ENCODE data around the gene MRPS14.

Gene MRPS14

DNA sequence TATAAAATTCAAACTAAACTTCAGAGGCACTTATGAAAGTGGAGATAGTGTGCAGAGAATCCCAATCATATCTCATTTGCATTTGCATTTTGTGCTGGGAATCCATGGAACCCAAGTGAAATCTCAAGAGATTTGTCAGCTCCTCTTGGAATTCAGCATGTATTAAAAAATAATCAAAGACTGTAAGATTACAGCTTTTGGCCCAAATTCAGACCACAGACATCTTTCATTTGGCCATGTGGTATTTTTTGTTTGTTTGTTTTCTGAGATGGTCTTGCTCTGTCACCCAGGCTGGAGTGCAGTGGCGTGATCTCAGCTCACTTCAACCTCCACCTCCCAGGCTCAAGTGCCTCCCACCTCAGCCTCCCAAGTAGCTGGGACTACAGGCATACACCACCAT lies 27.3 kb downstream of the MRPS14 start:
- TF ChIP-seq, protein P1, sequence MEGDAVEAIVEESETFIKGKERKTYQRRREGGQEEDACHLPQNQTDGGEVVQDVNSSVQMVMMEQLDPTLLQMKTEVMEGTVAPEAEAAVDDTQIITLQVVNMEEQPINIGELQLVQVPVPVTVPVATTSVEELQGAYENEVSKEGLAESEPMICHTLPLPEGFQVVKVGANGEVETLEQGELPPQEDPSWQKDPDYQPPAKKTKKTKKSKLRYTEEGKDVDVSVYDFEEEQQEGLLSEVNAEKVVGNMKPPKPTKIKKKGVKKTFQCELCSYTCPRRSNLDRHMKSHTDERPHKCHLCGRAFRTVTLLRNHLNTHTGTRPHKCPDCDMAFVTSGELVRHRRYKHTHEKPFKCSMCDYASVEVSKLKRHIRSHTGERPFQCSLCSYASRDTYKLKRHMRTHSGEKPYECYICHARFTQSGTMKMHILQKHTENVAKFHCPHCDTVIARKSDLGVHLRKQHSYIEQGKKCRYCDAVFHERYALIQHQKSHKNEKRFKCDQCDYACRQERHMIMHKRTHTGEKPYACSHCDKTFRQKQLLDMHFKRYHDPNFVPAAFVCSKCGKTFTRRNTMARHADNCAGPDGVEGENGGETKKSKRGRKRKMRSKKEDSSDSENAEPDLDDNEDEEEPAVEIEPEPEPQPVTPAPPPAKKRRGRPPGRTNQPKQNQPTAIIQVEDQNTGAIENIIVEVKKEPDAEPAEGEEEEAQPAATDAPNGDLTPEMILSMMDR (IDR thresholded peaks at IDR 0.05; ENCODE audit: borderline replicate concordance, insufficient read depth, low read depth, low read length), result no peak
- H3K4me3 ChIP-seq (ENCODE audit: low read depth, low read length), result no peak overlapping the region

DNA sequence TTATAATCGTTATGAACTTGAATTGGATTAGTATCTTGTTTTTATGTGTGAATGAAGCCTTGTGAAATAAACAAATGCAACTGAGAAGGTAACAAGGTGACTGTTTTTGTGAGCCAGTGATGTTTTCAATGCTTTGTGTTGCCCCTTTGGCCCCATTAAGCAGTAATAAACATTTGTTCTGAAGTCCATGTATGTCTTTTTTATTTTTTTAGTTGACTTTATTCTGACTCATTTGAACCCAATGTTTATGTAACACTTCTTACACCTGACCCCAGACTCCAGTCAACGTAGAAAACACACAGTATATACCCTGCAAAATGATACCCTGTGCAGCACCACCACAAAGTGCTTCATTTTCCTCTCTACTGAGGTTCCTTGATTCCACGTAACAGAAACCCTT lies 28.1 kb downstream of the MRPS14 start:
- TF ChIP-seq, protein P1 (IDR thresholded peaks at IDR 0.05; ENCODE audit: borderline replicate concordance, insufficient read depth, low read depth, low read length), result no peak
- no peak overlapping the region for H3K4me3 ChIP-seq (ENCODE audit: low read depth, low read length)

DNA sequence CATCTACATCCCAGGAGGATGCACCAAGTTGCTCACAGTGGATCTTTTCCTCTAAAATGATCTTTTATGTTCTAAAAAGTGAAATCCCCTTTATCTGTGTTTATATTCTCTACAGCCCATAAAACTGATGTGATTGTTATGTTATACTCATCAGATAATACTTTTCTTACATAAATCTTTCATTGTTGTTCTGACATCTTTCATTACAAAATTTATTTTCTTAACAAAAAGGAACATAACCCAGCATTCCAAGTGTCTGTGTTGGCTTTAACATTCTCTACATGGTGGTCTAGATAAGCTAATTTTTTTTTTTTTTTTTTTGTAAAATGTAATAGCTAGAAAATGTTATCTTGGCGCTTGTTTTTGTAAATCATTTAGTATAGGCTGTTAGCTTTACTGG lies 31.8 kb downstream of the MRPS14 start:
- no peak overlapping the region for H3K4me3 ChIP-seq (ENCODE audit: low read depth, low read length)
- TF ChIP-seq, protein P1 (IDR thresholded peaks at IDR 0.05; ENCODE audit: borderline replicate concordance, insufficient read depth, low read depth, low read length), result no peak

DNA sequence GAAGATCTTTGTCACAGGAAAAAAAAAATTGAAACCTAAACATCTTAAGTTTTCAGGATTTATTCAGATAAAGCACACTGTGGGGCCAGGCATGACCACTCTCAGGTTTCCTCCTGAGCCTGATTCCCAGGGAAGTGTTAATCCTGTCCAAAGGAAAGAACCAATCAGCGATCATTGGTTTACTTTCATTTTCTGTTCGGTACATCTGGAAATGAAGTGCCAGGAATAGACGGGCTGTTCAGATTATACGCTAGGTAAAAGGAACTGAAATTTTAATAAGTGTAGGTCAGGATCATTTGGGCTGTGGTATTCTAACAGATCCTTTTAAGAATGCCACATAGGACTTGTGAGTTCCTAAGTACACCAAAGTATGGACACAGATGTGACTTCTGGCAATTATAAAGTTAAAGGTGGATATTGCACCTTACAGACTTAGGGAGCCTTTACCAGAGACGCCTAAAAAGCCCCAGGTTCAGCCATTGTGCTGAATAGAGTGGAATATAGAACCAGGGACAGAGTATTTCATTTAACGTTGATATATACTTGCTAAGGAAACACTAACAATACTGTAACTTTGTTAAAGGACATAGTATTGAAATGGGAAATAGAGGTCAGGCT lies 32.7 kb downstream of the MRPS14 start:
- no peak overlapping the region for H3K4me3 ChIP-seq (ENCODE audit: low read depth, low read length)

DNA sequence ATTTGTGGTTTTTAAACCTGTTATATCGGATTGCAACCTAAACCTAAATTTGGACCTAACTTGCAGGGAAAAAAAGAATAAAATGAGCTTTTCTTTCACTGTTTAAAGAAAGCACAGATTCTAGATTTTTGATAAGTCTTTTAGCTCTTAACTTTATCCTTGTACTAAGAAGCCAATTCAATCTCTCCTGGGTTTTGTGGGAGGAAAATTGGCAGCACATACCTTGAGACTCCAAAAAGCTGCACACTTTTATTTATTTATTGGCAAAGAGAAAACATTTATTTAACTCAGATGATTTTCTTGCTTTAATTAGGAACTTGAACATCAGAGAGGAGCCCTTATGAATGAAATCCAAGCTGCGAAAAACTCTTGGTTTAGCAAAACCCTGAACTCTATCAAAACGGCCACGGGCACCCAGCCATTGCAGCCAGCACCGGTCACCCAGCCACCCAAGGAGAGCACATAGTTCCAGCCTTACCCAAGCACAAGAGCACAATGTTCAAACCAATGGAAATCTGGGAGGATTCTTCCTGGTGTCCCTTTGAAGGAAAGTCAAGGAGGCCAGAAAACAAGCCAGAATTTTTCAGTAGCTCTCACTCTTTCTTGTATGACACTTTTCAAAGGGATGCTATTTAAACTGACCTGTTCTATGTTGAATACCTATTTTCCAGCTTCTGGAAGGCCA lies 33.5 kb downstream of the MRPS14 start:
- TF ChIP-seq, protein P1 (IDR thresholded peaks at IDR 0.05; ENCODE audit: borderline replicate concordance, insufficient read depth, low read depth, low read length), result no peak
- H3K4me3 ChIP-seq (ENCODE audit: low read depth, low read length), result no peak overlapping the region

More for the DNA sequence above, 32.7 kb downstream of the MRPS14 start:
- TF ChIP-seq, protein P1 (IDR thresholded peaks at IDR 0.05; ENCODE audit: borderline replicate concordance, insufficient read depth, low read depth, low read length), result no peak

DNA sequence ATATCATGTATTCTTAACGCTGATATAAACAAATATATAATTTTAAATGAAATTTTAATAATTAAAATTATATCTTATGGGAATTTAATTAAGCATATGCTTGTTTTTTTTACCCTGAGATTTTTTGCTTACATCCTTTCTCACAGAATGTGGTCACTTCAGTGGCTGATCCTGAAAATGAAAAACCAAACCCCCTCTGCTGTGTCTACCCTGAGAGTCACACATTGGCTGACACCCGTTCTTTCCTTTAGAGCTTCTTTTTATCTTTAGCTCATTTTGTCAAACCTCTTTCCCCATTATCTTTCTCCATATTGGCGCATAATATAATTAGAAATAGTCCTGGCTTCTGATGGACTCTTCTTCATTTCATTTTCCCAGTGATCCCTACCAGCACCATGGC lies 34.2 kb downstream of the MRPS14 start:
- TF ChIP-seq, protein P1 (IDR thresholded peaks at IDR 0.05; ENCODE audit: borderline replicate concordance, insufficient read depth, low read depth, low read length), result no peak
- no peak overlapping the region for H3K4me3 ChIP-seq (ENCODE audit: low read depth, low read length)

DNA sequence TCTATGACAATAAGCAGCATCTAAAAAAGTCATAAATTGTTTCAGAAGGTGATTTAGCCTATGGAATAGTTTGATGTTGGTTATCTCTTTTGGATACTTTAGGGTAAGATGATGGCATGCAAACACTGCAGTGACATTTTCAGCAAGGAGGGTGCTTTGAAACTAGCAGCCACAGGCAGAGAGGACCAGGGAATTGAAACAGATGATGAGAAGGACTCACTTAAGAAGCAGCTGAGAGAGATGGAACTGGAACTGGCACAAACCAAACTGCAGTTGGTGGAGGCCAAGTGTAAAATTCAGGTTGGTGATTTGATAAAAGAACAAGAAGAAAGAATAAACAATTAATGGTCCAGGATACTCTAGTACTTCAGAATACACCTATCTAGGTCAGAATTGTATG lies 34.7 kb downstream of the MRPS14 start:
- H3K4me3 ChIP-seq (ENCODE audit: low read depth, low read length), result no peak overlapping the region
- TF ChIP-seq, protein P1 (IDR thresholded peaks at IDR 0.05; ENCODE audit: borderline replicate concordance, insufficient read depth, low read depth, low read length), result no peak

All from GM12875 (cell line).